ENCODE measurements around the gene SMIM38.
A peak's percentile ranks its signal among the peaks of the same experiment; 100 is the strongest.

SMIM38 gene

GRCh38 chr11:69155302-69156234, at the start of gene SMIM38:
TSS of gene SMIM38 (plus strand) at chr11:69155935. CDS start at chr11:69157847, 1,912 bp downstream.
- peak; percentile 26 for DNase-seq

GRCh38 chr11:69106031-69106811, 49.5 kb upstream of the SMIM38 start:
- no peak for DNase-seq

GRCh38 chr11:69107413-69107812, 48.3 kb upstream of the SMIM38 start:
- no peak for DNase-seq

- no peak for DNase-seq
Observed at GRCh38 chr11:69108030-69108429, 47.7 kb upstream of the SMIM38 start.

GRCh38 chr11:69108559-69108958, 47.2 kb upstream of the SMIM38 start:
- DNase-seq: no peak

- no peak for DNase-seq
Observed at GRCh38 chr11:69109101-69109500, 46.6 kb upstream of the SMIM38 start.

GRCh38 chr11:69110451-69110850, 45.3 kb upstream of the SMIM38 start:
- no peak for DNase-seq

DNA sequence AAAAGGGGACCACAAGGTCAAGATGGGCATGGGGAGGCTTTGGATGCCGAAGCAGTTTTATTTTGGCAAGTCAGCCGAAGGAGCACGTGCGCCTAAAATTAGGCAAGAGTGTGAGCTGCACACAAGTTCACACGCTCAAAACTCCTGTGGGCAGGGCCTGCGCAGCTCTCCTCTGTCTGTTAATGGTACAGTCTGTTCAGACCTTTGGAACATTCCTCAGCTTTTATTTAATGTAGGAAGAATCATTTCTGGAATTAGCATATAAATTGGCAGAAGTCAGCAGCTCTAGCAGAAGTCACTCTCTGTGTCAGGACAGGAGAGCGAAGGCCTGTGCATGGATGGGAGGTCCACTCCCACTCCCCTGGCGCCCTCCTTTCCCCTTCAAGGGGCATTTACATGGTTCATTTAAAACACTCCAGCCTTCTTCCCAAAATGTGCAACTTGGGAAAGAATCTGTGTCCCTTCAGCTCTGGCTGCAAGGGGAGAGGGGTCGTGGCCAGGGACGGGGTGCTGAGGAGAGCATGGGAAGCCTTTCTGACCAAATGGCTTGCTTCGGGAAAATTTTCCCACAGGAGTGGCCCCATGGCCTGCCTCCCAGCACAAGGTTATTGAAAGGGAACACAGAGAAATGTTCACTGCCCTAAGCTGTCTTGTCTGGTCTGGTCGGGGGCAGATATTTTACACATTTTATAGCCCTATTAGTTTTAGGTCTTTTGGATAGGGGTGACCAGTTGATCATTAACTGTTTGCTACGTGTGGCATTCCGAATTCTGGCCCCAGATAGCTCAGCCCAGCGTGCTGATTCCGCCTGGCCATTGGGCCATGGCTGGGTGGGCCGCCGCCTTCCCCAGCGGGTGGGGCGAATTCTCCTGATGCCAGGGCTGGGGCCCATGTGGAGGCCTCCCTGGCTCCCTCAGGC, 43.9 kb upstream of the SMIM38 start:
- no peak for DNase-seq

DNA sequence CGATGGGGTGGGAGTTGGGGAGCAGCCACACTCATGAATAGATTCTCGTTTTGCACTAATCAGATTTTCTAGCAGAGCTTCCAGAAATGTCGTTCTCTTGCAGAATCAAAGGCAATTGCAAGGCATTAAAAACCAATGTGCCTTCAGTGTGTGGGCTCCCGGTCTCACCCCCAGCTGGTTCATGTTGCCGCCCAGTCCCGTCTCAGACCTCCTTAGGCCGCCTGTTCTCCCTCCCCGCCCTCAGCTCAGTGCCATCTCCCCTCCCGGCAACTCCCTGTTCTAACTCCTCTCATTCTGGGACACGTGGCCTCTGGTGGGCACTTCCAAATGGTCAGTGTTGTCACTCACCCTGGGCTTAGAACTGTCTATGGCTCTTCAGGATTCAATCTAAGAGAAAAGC, 42.5 kb upstream of the SMIM38 start:
- DNase-seq: no peak

DNA sequence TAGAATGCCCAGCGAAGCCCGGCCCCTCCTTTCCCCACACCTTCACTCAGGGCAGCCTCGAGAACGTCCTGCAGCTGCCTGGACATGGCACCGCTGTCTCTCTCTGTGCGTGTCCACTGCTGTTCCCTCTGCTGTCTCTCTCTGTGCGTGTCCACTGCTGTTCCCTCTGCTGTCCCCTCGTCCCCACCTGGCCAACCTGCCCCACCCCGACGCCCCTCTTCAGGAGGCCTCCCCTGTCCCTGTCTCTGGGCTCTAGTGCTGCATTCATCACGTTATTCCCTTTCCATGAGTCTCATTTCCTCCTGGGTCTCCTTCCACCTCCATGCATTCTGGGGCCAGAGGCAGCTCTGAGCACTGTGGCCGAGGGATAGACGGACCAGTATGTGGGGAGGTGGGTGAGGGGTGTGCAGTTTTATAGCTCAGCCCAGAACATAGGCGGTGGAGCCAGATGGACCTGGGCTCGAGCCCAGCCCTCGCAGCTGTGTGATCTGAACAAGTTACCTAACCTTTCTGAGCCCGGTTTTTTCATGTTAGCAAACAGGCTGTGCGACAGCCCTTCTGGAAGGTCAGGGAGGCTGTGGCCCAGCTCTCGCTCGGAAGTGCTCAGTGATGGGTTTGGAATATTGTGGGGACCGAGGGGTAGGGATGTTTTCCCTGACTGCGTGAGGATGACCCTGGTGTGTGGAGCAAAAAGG, 41.9 kb upstream of the SMIM38 start:
- DNase-seq: no peak

DNA sequence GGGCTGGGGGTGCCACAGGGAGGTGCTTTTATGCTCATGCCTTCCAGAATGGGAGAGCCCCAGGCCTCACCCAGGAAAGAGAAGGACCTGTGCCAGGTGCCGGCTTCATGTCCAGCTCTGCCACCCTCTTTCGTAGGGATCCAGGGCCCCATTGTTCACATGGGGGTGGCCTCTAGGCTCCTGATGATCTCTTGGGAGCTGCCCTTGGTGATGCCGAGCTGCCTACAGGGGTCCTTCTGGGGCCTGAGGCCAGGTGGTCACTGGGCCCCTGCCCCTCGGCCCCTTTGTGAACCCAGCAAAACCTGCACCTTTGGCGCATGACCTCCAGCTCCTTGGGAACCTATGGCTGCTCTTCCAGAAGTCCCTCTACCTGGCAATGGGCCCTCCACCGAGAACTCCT, 41.4 kb upstream of the SMIM38 start:
- DNase-seq: no peak

GRCh38 chr11:69114811-69115523, 40.8 kb upstream of the SMIM38 start:
- DNase-seq: no peak

DNA sequence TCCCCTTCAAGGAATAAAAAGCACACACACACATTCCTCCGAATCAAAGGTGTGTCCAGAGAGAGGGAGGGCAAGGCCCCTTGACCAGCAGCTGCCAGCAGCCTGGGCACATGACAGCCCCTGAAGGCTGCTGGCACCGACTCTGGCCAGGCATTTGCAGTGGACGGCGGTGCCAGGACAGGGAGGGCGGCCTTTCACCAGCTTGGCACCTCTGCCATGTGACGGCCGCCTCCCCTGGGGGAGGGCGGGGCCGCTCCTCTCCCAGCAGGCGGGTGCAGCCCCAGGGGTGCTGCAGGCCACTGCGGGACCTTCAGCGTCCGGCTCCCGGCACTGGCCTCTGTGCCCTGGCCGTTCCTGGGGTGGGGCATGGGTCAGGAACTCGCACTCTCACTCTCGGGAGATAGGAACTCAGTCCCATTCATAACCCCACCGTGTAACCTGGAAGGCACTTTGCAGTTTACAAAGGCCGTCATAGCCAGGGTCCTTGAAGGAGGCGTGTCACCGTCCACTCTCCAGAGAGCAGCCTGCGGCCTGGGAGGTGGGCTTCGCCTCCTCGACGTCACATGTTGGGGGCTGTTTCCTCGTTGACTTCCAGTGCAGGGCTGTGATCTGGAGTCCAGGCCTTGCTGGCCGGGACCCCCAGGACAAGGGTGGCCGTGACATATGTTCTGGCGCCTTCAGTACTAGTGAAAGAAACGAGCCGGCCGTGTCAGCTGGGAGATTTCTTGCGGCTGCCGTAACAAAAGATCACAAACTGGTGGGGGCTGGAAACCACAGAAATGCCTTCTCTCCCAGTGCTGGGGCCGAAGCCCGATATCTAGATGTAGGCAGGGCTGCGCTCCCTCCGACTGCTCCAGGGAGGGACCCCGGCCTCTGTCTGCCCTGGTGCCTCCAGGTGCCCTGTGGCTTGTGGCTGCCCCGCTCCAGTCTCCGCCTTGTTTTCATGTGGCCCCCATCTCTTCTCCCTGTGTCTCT, 39.9 kb upstream of the SMIM38 start:
- DNase-seq: peak; percentile 14

GRCh38 chr11:69116671-69117070, 39.1 kb upstream of the SMIM38 start:
- DNase-seq: no peak

- no peak for DNase-seq
Observed at GRCh38 chr11:69119190-69119589, 36.5 kb upstream of the SMIM38 start.

- no peak for DNase-seq
Observed at GRCh38 chr11:69120096-69120875, 35.4 kb upstream of the SMIM38 start.

DNA sequence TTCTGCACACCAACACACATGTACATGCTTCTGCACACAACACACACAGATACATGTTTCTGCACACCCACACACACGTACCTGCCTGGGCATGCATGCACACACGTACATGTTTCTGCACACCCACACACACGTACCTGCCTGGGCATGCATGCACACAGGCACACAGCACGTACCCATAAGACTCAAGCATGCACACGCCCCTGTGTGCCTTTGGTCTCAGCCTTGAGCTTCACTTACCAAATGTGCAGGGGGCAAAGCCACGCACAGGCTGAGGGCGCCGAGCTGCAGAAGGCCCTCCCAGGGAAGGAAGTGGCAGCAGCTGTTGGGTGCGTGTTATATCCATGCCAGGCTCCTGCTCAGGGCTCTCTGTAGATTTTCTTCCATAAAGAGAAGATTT, 34.7 kb upstream of the SMIM38 start:
- no peak for DNase-seq

GRCh38 chr11:69121621-69122325, 34.0 kb upstream of the SMIM38 start:
- no peak for DNase-seq

DNA sequence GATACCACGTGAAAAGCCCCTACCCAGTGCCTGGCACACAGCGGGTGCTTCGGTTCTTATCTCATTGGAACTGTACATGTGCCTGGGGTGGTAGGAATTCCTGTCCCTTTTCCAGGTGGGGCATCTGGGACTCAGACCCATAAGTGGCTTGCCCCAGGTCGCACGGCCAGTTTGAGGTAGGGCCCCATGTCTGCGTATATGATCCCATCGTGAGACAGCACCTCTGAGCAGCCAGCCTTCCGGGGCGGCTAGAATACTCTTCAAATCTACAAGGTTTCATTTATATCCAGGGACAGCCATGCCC, 33.5 kb upstream of the SMIM38 start:
- no peak for DNase-seq
